HUES48 (cell line): Measurements from ENCODE around the gene TRMT61A.

Experiments
- H3K27ac ChIP-seq: one replicate; pipeline ENCODE4 v1.7.0; 2013; ENCODE audit warnings: low read depth, low read length, inconsistent platforms
- H3K27me3 ChIP-seq: 2 replicates; pipeline ENCODE4 v1.6.1; 2013; ENCODE audit warnings: mild to moderate bottlenecking, low read length; ENCODE audit not compliant: control insufficient read depth, insufficient read depth
- H3K36me3 ChIP-seq: 2 replicates; pipeline ENCODE4 v1.6.1; 2013; ENCODE audit warnings: low read length; ENCODE audit not compliant: control insufficient read depth, insufficient read depth
- H3K4me1 ChIP-seq: 2 replicates; pipeline ENCODE4 v1.6.1; 2013; ENCODE audit warnings: mild to moderate bottlenecking, low read length; ENCODE audit not compliant: control insufficient read depth, insufficient read depth
- H3K4me3 ChIP-seq: 2 replicates; pipeline ENCODE4 v1.5.1; 2013; ENCODE audit warnings: mild to moderate bottlenecking, low read depth, low read length
- H3K9ac ChIP-seq: 2 replicates; pipeline ENCODE4 v1.6.1; 2013; ENCODE audit warnings: mild to moderate bottlenecking, low read depth, low read length, moderate library complexity
- H3K9me3 ChIP-seq: 2 replicates; pipeline ENCODE4 v1.6.1; 2013; ENCODE audit warnings: low read length; ENCODE audit not compliant: control insufficient read depth, insufficient read depth

The TRMT61A gene

DNA sequence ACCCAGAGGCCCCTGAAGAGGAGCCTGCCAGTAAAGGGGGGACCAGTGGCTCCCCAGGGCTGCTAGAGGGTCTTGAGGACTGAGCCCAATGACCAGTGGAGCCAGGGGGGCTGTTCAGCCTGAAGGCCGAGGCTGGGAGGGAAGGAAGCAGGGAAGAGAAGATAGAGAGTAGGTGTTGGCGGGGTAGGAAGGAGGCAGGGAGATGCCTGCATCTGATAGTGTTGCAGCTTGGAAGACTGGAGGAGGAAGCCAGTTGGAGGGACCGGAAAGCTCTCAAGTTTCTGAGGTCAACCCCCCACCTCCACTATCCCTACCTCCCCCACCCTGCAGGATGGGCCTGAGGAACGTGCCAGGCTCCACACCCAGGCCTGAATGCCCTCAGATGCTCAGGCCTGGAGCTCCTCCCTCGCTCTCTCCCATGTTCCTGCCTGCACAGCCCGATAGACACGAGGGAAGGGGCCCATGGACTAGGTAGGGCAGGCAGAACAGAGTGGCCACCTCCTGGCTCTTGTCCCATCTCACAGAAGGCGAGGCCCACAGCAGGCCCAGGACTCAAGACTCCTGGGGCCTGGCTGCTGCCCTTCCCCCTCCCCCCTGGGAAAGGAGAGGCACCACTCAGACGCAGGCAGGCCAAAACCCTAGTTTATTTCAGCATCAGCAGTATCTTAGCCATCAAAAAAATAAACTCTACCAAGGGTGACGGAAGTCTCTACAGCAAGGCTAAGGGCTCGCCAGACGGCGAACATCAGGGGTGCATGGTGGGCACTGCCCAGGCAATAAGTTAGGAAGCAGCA lies 9.8 kb upstream of the TRMT61A start:
- peak overlapping the region; percentile 36 for H3K27ac ChIP-seq

DNA sequence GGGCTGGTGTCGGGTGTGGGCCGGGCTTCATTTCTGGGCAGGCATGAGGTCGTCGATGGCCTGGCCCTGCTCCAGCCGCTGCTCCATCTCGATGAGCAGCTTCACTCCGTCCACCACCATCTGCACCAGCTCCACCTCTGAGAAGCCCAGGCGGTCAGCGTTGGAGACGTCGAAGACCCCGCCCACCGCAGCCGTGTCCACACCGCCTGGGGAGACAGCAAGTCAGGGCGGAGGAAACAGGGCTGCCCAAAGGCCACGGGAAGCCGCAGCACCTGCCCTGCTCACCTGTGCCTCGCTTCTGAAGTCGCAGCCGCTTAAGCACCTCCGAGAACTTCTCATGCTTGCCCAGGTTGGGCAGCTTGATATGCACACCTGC lies 9.2 kb upstream of the TRMT61A start:
- H3K4me1 ChIP-seq, result peaks cover 23% of the 10 kb centered on the region; the same call in 1 of the 2 replicates
- no peaks in the 10 kb centered on the region for H3K9me3 ChIP-seq
- H3K27me3 ChIP-seq, result peaks cover 20% of the 10 kb centered on the region
- H3K4me3 ChIP-seq, result no peak overlapping the region
- H3K36me3 ChIP-seq, result peaks cover 18% of the 10 kb centered on the region
- H3K9ac ChIP-seq, result no peak overlapping the region
- no peak overlapping the region for H3K27ac ChIP-seq

More for the DNA sequence above, 9.8 kb upstream of the TRMT61A start:
- peaks cover 18% of the 10 kb centered on the region for H3K36me3 ChIP-seq
- H3K9ac ChIP-seq, result no peak overlapping the region
- no peak overlapping the region for H3K4me3 ChIP-seq
- peaks cover 23% of the 10 kb centered on the region; the same call in 1 of the 2 replicates for H3K4me1 ChIP-seq
- H3K27me3 ChIP-seq, result peaks cover 14% of the 10 kb centered on the region
- H3K9me3 ChIP-seq, result no peaks in the 10 kb centered on the region

DNA sequence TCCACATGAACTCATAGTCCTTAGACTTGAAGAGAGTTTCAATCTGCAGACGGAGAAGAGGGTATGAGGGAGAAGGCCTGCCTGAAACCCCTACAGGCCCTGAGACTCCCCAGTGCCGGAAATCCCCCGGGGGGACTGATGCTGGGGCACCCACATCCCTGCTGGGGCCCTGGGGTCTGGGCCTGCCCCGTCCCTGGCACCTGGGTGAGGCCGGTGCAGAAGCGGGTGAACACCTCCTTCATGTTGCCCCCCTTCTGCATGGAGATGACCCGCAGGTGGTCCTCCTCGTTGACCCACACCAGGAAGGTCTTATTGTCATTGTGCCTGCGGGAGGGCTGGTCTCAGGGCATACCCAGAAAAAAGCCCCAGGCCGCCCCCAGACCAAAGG lies 8.7 kb upstream of the TRMT61A start:
- Histone ChIP-seq H3K4me3 (peak overlapping the region; percentile 97; the same call in 1 of the 2 replicates), H3K9ac (no peak overlapping the region), H3K36me3 (peaks cover 18% of the 10 kb centered on the region), H3K27ac (peak overlapping the region; percentile 76), H3K27me3 (peaks cover 21% of the 10 kb centered on the region), H3K4me1 (peaks cover 23% of the 10 kb centered on the region; the same call in 1 of the 2 replicates), H3K9me3 (no peaks in the 10 kb centered on the region)

DNA sequence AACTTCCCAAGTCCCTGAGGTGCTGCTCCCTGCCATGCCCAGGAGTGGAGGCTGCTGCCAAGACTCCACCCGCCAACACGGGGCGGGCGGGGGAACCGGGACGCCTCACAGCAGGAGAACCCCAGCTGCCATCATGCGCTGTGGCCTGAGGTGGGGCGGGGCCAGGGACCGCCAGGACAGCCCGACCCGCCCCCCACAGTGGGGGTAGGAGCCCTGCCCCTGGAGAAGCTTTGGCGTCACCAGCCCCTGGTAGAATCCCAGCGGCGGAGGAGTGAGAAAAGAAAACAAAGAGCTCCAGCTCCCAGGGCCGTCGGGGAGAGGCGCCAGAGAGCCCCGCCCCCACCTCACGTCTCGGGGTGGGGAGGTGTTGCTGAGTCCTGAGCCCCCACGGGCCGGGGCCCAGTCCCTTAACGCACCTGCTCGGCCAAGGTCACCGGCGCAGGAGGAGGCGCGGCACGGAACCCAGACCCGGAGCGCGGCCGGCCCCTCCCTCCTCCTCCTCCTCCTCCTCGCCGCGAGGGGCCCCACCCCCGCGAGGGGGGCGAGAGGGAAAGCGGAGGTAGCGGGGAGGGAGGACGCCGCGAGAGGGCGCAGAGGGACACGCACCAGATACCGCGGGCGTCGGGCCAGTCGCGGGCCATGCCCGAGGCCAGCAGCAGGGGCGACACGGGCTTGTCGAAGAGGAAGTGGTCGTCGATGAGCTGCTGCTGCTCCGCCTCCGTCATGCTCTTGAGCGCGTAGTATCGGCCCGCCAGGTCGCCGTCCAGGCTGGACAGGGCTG lies 8.1 kb upstream of the TRMT61A start:
- peak overlapping the region; percentile 36; the same call in 1 of the 2 replicates for H3K9ac ChIP-seq
- peaks cover 21% of the 10 kb centered on the region for H3K27me3 ChIP-seq

DNA sequence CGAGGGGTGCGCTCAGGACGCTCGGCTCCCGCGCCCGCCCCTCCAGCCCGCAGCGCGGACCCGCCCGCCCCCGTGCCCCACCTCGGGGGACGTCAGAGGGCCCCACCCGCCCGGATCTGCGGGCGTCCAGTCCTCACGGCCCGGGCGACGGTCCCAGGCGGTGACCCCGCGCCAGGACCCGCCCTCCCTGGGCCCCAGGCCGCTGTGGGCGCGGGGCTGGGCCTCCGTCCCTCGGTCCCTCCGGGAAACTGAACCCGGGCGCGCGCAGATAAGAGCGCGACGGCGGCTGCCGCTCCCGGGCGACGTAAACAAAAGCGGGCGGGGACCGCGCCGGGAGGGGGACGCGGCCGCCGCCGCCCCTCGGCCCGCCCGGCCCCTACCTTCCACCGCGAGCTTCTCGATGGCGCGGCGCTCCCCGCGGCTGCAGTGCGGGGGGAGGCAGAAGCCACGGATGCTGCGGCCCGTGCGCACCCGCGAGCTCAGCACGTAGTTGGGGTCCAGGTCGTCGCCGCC lies 7.5 kb upstream of the TRMT61A start:
- peaks cover 18% of the 10 kb centered on the region for H3K36me3 ChIP-seq
- H3K9me3 ChIP-seq, result no peaks in the 10 kb centered on the region
- H3K9ac ChIP-seq, result peak overlapping the region; percentile 76; the same call in 1 of the 2 replicates
- peak overlapping the region; percentile 97 for H3K4me3 ChIP-seq
- H3K27ac ChIP-seq, result peak overlapping the region; percentile 76
- peaks cover 21% of the 10 kb centered on the region for H3K27me3 ChIP-seq
- H3K4me1 ChIP-seq, result peaks cover 23% of the 10 kb centered on the region; the same call in 1 of the 2 replicates

More for the DNA sequence above, 8.1 kb upstream of the TRMT61A start:
- peak overlapping the region; percentile 97 for H3K4me3 ChIP-seq
- H3K27ac ChIP-seq, result peak overlapping the region; percentile 76
- H3K36me3 ChIP-seq, result peaks cover 18% of the 10 kb centered on the region
- peaks cover 23% of the 10 kb centered on the region; the same call in 1 of the 2 replicates for H3K4me1 ChIP-seq
- no peaks in the 10 kb centered on the region for H3K9me3 ChIP-seq

DNA sequence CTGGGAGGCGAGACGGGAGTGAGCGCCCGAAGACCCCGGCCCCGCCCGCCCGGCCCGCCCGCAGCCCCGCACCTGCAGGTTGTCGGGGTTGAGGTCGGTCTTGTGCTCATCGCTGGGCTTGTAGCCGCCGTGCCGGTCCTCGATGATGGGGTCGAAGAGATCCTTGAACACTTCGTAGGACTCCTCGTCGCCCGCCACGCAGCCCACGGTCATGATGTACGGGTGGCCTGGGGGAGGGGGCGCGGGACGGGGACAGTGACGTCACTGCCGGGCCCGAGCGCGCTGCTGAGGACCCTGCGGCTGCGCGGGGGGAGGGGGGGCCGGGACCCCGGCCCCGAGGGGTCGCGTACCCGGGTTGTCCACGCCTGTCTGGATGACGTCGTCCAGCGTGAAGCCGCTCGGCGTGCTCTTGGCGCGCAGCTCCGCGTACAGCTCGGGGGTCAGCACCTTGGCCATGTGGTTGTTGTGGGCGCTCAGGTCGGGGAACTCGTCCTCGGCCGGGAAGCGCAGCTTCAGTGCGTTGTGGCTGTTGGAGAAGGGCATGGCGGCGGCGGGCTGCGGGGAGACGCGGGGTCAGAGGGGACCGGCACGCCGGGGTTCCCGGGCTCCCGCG lies 6.9 kb upstream of the TRMT61A start:
- Histone ChIP-seq H3K9me3 (no peaks in the 10 kb centered on the region), H3K4me3 (peak overlapping the region; percentile 97), H3K36me3 (peaks cover 18% of the 10 kb centered on the region), H3K27ac (peak overlapping the region; percentile 76), H3K27me3 (peaks cover 21% of the 10 kb centered on the region), H3K4me1 (peaks cover 23% of the 10 kb centered on the region; the same call in 1 of the 2 replicates), H3K9ac (peak overlapping the region; percentile 76)

DNA sequence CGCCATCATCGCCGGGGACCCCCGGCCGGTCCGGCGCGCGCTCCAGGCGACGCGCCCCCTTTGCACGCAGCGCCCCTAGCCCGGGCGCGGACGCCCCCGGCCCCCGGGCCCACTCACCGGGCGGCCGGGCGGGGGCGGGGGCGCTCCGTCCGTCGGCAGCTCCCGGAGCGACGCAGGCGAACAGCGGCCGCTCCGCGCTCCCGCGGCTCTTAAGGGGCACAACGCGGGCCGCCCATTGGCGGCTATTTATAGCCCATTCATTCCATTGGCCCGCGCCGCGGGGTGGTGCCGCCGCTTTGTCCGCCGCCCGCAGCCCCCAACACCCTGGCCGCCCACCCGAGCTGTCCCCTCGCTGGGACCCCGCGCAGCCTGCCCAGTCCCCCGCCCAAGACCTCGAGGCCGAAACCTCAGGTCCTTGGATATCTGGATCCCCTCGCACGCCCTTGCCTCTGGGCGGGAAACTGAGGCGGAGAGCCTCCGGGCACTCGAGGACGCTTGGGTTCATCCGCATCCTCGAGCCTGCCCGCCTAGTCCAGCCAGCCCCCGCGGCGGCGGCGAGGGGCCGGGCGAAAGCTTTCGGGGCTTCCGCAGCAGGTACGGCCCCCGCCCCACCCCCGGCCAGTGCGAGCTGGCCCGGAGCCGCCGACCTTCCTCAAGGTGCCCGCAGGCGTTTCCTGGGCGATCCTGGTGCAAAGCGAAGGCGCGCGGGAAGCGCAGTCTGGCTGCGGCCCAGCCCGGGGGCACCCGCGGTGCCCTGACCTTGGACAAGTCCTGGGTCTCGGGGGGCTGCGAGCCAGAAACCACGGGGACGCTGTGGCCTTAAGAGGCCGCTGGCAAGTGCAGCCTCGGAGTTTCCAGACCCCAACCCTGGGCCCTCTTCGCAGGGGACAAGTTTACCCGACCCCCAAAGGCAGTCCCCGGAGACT lies 6.1 kb upstream of the TRMT61A start, which contains the start of gene CKB:
Gene CKB, minus strand, starts transcription at position 182 of the 926 bp plus-strand sequence. CDS start 337 bp downstream, outside the sequence.
- peak within 1 kb of the TSS; percentile 76 for H3K9ac ChIP-seq
- peak within 1 kb of the TSS; percentile 76 for H3K27ac ChIP-seq
- peaks cover 21% of the 10 kb centered on the region for H3K27me3 ChIP-seq
- H3K36me3 ChIP-seq, result peaks cover 18% of the 10 kb centered on the region
- H3K4me3 ChIP-seq, result peak within 1 kb of the TSS; percentile 97
- H3K4me1 ChIP-seq, result peaks cover 20% of the 10 kb centered on the region; the same call in 1 of the 2 replicates
- no peaks in the 10 kb centered on the region for H3K9me3 ChIP-seq

DNA sequence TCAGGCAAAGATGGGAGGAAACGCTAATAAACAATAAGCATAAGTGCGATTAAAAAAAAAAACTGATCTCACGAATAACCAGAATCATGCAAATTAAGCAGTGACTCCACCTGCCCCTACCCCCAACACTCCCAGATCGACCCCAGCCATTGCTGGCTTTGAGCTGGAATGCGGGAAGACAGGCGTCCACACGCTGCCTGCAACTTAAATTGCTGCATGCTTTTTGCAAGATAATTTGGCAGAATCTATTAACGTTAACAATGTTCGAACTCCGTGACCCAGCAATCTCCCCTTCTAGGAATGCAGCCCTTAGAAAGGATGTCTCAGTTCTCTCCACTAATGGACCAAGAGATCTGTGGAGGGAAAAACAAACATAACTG lies 5.4 kb upstream of the TRMT61A start:
- peak overlapping the region; percentile 97 for H3K4me3 ChIP-seq
- no peaks in the 10 kb centered on the region for H3K9me3 ChIP-seq
- no peak overlapping the region for H3K27ac ChIP-seq
- no peak overlapping the region for H3K9ac ChIP-seq
- peaks cover 18% of the 10 kb centered on the region; the same call in 1 of the 2 replicates for H3K4me1 ChIP-seq
- peaks cover 21% of the 10 kb centered on the region for H3K27me3 ChIP-seq
- peaks cover 18% of the 10 kb centered on the region for H3K36me3 ChIP-seq

DNA sequence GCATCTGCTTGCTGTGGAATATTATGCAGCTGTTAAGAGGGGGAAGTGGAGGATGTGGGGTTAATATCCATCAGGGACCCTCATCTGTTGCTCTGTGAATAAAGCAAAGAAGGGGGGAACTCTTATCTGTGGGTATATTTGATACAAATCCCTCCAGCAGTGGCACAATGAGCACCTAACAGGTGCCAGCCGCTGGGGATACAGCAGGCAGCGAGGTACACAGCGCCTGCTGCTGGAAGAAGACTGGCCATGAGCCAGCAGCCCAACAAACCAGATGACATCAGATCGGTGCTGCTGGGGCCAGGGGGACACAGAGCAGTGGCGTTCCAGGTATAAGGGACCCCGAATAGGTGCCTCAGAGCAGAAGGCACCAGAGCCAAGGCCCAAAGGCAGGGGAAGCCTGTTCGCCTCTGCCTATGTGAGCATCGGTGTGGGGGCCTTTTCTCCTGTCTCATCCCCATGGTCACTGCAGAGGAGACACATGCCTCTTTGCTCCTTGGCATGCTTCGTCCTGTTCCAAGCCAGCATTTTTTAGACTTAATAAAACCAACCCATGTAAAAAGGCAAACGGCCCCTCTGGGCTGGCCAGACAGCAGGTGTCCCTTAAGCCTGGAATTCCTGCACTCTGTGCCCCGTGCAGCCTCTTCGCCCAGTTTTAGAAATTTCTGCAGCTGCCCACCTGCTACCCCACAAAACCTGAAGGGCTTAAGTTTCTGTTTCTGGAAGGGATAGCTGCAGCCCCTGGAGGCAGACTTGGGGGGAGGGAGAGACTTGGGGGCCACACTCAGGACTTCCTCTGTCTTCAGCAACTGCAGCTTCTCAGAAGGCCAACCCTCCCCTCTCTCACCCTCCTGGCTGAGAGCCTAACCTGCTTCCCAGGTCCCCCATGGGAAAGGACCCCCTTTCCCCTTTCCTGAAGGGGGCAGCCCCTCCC lies 4.7 kb upstream of the TRMT61A start:
- Histone ChIP-seq H3K9ac (no peak overlapping the region), H3K9me3 (no peaks in the 10 kb centered on the region), H3K27ac (peak overlapping the region; percentile 47), H3K27me3 (peaks cover 21% of the 10 kb centered on the region), H3K4me3 (no peak overlapping the region), H3K36me3 (peaks cover 17% of the 10 kb centered on the region), H3K4me1 (peaks cover 13% of the 10 kb centered on the region; the same call in 1 of the 2 replicates)
